ENCODE measurements around the gene KHDC4.

DNA sequence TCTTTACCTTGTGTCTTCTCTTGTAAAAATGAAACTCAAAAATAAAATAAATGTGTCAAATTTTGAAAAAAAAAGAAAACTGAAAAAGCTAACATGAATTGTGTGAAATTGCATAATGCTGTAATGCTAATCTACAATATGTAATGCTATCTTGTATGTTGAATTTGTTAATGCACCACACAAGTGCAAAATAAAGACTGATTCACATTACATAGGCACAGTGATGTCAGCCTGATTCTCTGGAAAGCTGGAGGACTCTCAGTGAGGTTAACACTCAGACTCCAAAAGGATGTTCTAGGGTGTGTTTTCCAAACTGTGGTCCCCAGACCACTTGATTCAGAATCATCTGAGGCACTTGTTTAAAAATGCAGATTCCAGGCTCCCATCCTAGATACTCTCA is 49.2 kb downstream of the KHDC4 start:
- TF ChIP-seq, protein P1, sequence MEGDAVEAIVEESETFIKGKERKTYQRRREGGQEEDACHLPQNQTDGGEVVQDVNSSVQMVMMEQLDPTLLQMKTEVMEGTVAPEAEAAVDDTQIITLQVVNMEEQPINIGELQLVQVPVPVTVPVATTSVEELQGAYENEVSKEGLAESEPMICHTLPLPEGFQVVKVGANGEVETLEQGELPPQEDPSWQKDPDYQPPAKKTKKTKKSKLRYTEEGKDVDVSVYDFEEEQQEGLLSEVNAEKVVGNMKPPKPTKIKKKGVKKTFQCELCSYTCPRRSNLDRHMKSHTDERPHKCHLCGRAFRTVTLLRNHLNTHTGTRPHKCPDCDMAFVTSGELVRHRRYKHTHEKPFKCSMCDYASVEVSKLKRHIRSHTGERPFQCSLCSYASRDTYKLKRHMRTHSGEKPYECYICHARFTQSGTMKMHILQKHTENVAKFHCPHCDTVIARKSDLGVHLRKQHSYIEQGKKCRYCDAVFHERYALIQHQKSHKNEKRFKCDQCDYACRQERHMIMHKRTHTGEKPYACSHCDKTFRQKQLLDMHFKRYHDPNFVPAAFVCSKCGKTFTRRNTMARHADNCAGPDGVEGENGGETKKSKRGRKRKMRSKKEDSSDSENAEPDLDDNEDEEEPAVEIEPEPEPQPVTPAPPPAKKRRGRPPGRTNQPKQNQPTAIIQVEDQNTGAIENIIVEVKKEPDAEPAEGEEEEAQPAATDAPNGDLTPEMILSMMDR (conservative IDR thresholded peaks at IDR 0.05 in 1 of 2, IDR thresholded peaks at IDR 0.05 in 1 of 2; ENCODE audit: extremely low read depth in 1 of 2, insufficient read depth in 1 of 2, low read depth in 1 of 2, low read length in 2 of 2), result no peak
- no peak for TF ChIP-seq EZH2 (IDR thresholded peaks at IDR 0.05; ENCODE audit: borderline replicate concordance, low read length)
